H1 (cell line): ENCODE results near the gene VMO1. TPM values are rescaled to one million over a fixed set of nuclear protein-coding genes. Genes with fewer than 3 reads are reported as not detected.
A peak's percentile ranks its signal among the peaks of the same experiment; 100 is the strongest.

ENCODE experiments used
- CTCF ChIA-PET: fragments of 300-600 bp; sonication (Branson Sonifier 250); formaldehyde crosslinking; loops from one replicate; lab custom pipeline; 2021; ENCODE audit not compliant: partially characterized antibody; lab: Charles Lee
- POLR2A ChIA-PET: fragments of 300-600 bp; sonication (Branson Sonifier 250); formaldehyde crosslinking; loops from one replicate; lab custom pipeline; 2021; ENCODE audit warnings: inconsistent platforms; ENCODE audit not compliant: partially characterized antibody; lab: Charles Lee
- DNase-seq, 2 experiments: peaks; one replicate each; pipeline versions ENCODE4 v3.0.0 to v3.0.0-alpha.2; 2010 to 2022; ENCODE audit warnings: low spot score in 2 of 2, low read depth in 1 of 2, mixed read lengths in 1 of 2
- FAIRE-seq: peaks from 2 replicates; lab custom pipeline; 2011; peaks lifted over from hg19 to GRCh38; lab: Jason Lieb, UNC
- H2AFZ ChIP-seq: 2 replicates; pipeline ENCODE4 v1.8.1; 2012; ENCODE audit warnings: low read length, inconsistent platforms
- H2AK5ac ChIP-seq: 2 replicates; pipeline ENCODE4 v1.6.1; 2013; ENCODE audit warnings: low read depth, low read length
- H2BK120ac ChIP-seq: replicated peaks from 2 replicates; pipeline ENCODE3; 2013; ENCODE audit warnings: low read depth, low read length, inconsistent platforms
- H2BK12ac ChIP-seq: 2 replicates; pipeline ENCODE4 v1.6.1; 2013; ENCODE audit warnings: low read depth, low read length
- H2BK15ac ChIP-seq: 2 replicates; pipeline ENCODE4 v1.6.1; 2013; ENCODE audit warnings: low read length
- H2BK20ac ChIP-seq: 2 replicates; pipeline ENCODE4 v1.6.1; 2013; ENCODE audit warnings: low read length
- H2BK5ac ChIP-seq: 2 replicates; pipeline ENCODE4 v1.6.1; 2013; ENCODE audit warnings: low read depth, low read length
- H3K14ac ChIP-seq: 2 replicates; pipeline ENCODE4 v1.6.1; 2013; ENCODE audit warnings: inconsistent platforms; ENCODE audit not compliant: insufficient read length
- H3K18ac ChIP-seq: 2 replicates; pipeline ENCODE4 v1.6.1; 2013; ENCODE audit warnings: low read length; ENCODE audit errors: extremely low read depth
- H3K23ac ChIP-seq: 2 replicates; pipeline ENCODE4 v1.6.1; 2013; ENCODE audit warnings: inconsistent platforms; ENCODE audit not compliant: insufficient read length
- H3K23me2 ChIP-seq: 2 replicates; pipeline ENCODE4 v1.6.1; 2013; ENCODE audit warnings: low read depth, low read length
- H3K27ac ChIP-seq: 2 replicates; pipeline ENCODE4 v1.6.1; 2011; ENCODE audit warnings: low read depth, low read length, inconsistent platforms
- H3K27me3 ChIP-seq, 4 experiments: replicated peaks in 1 of 4; 1 replicate in 1 of 4; 2 replicates in 3 of 4; pipeline versions ENCODE4 v1.6.1 to v1.8.1; 2011 to 2013; ENCODE audit warnings: low read length in 3 of 4, mild to moderate bottlenecking in 3 of 4, inconsistent platforms in 2 of 4, mixed read lengths in 2 of 4, moderate library complexity in 1 of 4; ENCODE audit not compliant: control insufficient read depth in 3 of 4, insufficient read depth in 3 of 4; ENCODE audit errors: extremely low read depth in 1 of 4
- H3K36me3 ChIP-seq, 4 experiments: 2 replicates each; pipeline versions ENCODE4 v1.6.1 to v1.8.1; 2011 to 2013; ENCODE audit warnings: mild to moderate bottlenecking in 4 of 4, low read length in 3 of 4, moderate library complexity in 2 of 4, control low read depth in 1 of 4, inconsistent platforms in 1 of 4; ENCODE audit not compliant: insufficient read depth in 4 of 4, control insufficient read depth in 2 of 4
- H3K4ac ChIP-seq: replicated peaks from 2 replicates; pipeline ENCODE3; 2013; ENCODE audit warnings: low read length, low read depth, mixed read lengths, inconsistent platforms; ENCODE audit not compliant: insufficient read length
- H3K4me1 ChIP-seq, 4 experiments: replicated peaks in 1 of 4; 1 replicate in 1 of 4; 2 replicates in 3 of 4; pipeline versions ENCODE4 v1.6.1 to v1.8.1; 2011 to 2013; ENCODE audit warnings: low read length in 3 of 4, inconsistent platforms in 2 of 4, mixed read lengths in 1 of 4; ENCODE audit not compliant: insufficient read depth in 4 of 4, control insufficient read depth in 3 of 4
- H3K4me2 ChIP-seq, 2 experiments: 2 replicates each; pipeline versions ENCODE4 v1.6.1 to v1.8.1; 2011 to 2013; ENCODE audit warnings: low read depth in 2 of 2, low read length in 2 of 2, control low read depth in 1 of 2, inconsistent platforms in 1 of 2, mild to moderate bottlenecking in 1 of 2; ENCODE audit not compliant: insufficient read depth in 1 of 2
- H3K4me3 ChIP-seq, 4 experiments: fragments of 200-600, 300-600 bp in 1 of 4; sonication (generic), shearing (Covaris generic), sonication (Bioruptor Twin) in 1 of 4; 2 replicates each; pipeline versions ENCODE4 v1.5.1 to v1.8.1; 2011 to 2016; ENCODE audit warnings: low read length in 4 of 4, low read depth in 3 of 4, control low read depth in 2 of 4, inconsistent platforms in 2 of 4, mild to moderate bottlenecking in 2 of 4, mixed read lengths in 1 of 4, moderate library complexity in 1 of 4; ENCODE audit not compliant: insufficient read depth in 2 of 4; ENCODE audit errors: extremely low read depth in 1 of 4
- H3K56ac ChIP-seq: replicated peaks from 2 replicates; pipeline ENCODE3; 2013; ENCODE audit warnings: low read depth, mild to moderate bottlenecking, mixed read lengths, low read length, inconsistent platforms; ENCODE audit not compliant: insufficient read length
- H3K79me1 ChIP-seq: 2 replicates; pipeline ENCODE4 v1.6.1; 2013; ENCODE audit warnings: low read depth, low read length, control low read depth
- H3K79me2 ChIP-seq, 2 experiments: 2 replicates each; pipeline versions ENCODE4 v1.6.1 to v1.8.1; 2012 to 2013; ENCODE audit warnings: low read length in 2 of 2, mild to moderate bottlenecking in 2 of 2, inconsistent platforms in 1 of 2; ENCODE audit not compliant: insufficient read depth in 2 of 2, control insufficient read depth in 1 of 2
- H3K9ac ChIP-seq, 4 experiments: replicated peaks in 1 of 4; 1 replicate in 1 of 4; 2 replicates in 3 of 4; pipeline versions ENCODE4 v1.6.1 to v1.8.1; 2011 to 2013; ENCODE audit warnings: low read depth in 3 of 4, low read length in 3 of 4, control low read depth in 2 of 4, mild to moderate bottlenecking in 2 of 4, moderate library complexity in 2 of 4, inconsistent platforms in 1 of 4; ENCODE audit errors: extremely low read depth in 1 of 4
- H3K9me3 ChIP-seq, 2 experiments: 2 replicates each; pipeline versions ENCODE4 v1.6.1 to v1.8.1; 2012 to 2013; ENCODE audit warnings: mild to moderate bottlenecking in 2 of 2, moderate library complexity in 2 of 2, control low read depth in 1 of 2, inconsistent platforms in 1 of 2, low read depth in 1 of 2, low read length in 1 of 2, mixed read lengths in 1 of 2; ENCODE audit not compliant: insufficient read depth in 2 of 2
- H4K20me1 ChIP-seq, 2 experiments: replicated peaks in 1 of 2; 2 replicates each; pipeline versions ENCODE3 to v1.8.1; 2011 to 2013; ENCODE audit warnings: inconsistent platforms in 2 of 2, low read length in 2 of 2, mild to moderate bottlenecking in 1 of 2; ENCODE audit not compliant: insufficient read depth in 2 of 2, control insufficient read depth in 1 of 2
- H4K5ac ChIP-seq: 2 replicates; pipeline ENCODE4 v1.6.1; 2013; ENCODE audit warnings: low read length, low read depth, mixed read lengths, inconsistent platforms; ENCODE audit not compliant: insufficient read length
- H4K8ac ChIP-seq: 2 replicates; pipeline ENCODE4 v1.8.0; 2013; ENCODE audit warnings: mild to moderate bottlenecking, moderate library complexity, low read length, inconsistent platforms; ENCODE audit not compliant: insufficient read depth; ENCODE audit errors: extremely low read depth
- H4K91ac ChIP-seq: replicated peaks from 2 replicates; pipeline ENCODE3; 2013; ENCODE audit warnings: low read length, mixed read lengths, inconsistent platforms; ENCODE audit not compliant: insufficient read length
- EP300 ChIP-seq, 2 experiments: IDR thresholded peaks; 1 replicate in 1 of 2; 2 replicates in 1 of 2; pipeline ENCODE4 v1.6.1; 2011 to 2012; ENCODE audit warnings: low read depth in 2 of 2, low read length in 2 of 2, mild to moderate bottlenecking in 2 of 2, borderline replicate concordance in 1 of 2, inconsistent platforms in 1 of 2, moderate library complexity in 1 of 2
- FOSL1 ChIP-seq: IDR thresholded peaks from 2 replicates; pipeline ENCODE4 v1.6.1; 2011; ENCODE audit warnings: mild to moderate bottlenecking, low read depth, low read length, moderate library complexity; ENCODE audit not compliant: insufficient read depth
- GABPA ChIP-seq: IDR thresholded peaks from 2 replicates; pipeline ENCODE4 v1.6.1; 2011; ENCODE audit warnings: mild to moderate bottlenecking, low read length, moderate library complexity, borderline replicate concordance; ENCODE audit not compliant: insufficient read depth
- RNF2 ChIP-seq: fragments of 200-900, 300-1000 bp; sonication (generic); IDR thresholded peaks from 2 replicates; pipeline ENCODE4 v1.7.1; 2016; ENCODE audit warnings: borderline replicate concordance, low read depth, mild to moderate bottlenecking, antibody characterized with exemption, low read length; ENCODE audit not compliant: poor library complexity, severe bottlenecking; ENCODE audit errors: missing control alignments
- RXRA ChIP-seq: IDR thresholded peaks from 2 replicates; pipeline ENCODE4 v1.6.1; 2011; ENCODE audit warnings: low read depth, mild to moderate bottlenecking, low read length, moderate library complexity; ENCODE audit not compliant: insufficient read depth
- SUZ12 ChIP-seq: fragments of 200-600 bp; sonication (generic); IDR thresholded peaks from 2 replicates; pipeline ENCODE4 v1.6.1; 2012; ENCODE audit warnings: mild to moderate bottlenecking, inconsistent platforms, low read length, moderate library complexity, mixed read lengths
- USF2 ChIP-seq: IDR thresholded peaks from 2 replicates; pipeline ENCODE4 v1.6.1; 2011; ENCODE audit warnings: low read length, improper control_type of control experiment
- WGBS, 2 experiments: shearing (Covaris generic) in 1 of 2; methylation state at CpG; one replicate each; pipeline versions ENCODE4 v1.1.6 to v1.1.7; 2013 to 2015; ENCODE audit warnings: low lambda C conversion rate in 2 of 2, mixed read lengths in 2 of 2, inconsistent platforms in 1 of 2, low coverage in 1 of 2, missing lambda C conversion rate in 1 of 2; ENCODE audit not compliant: insufficient replicate concordance in 2 of 2, insufficient coverage in 1 of 2, insufficient read length in 1 of 2; ENCODE audit errors: extremely low coverage in 1 of 2, missing lambda C conversion rate in 1 of 2; 5-methylcytosine and 5-hydroxymethylcytosine counted together
- polyA plus RNA-seq, 7 experiments: library from polyadenylated mRNA; depleted of rRNA in 3 of 7; stranded (reverse) in 5 of 7; unstranded in 2 of 7; fragments of >200 nt in 5 of 7; fragments of 200-250 nt in 2 of 7; gene quantifications; 1 replicate in 5 of 7; 2 replicates in 1 of 7; 4 replicates in 1 of 7; pipeline versions ENCODE4 v1.2.1 to v1.2.3, GENCODE V29; 2011 to 2013; ENCODE audit warnings: missing spikeins in 2 of 7, mixed read lengths in 2 of 7
- total RNA-seq: library from RNA; stranded (reverse); fragmentation: NEBNext Ultra II Directional; extraction: Animal tissue kit (Norgen Biotek cat#: 25700); gene quantifications from 2 replicates; pipeline ENCODE4 v1.2.1, GENCODE V29; 2021
- TF ChIP-seq, protein P1 (sequence below): IDR thresholded peaks from 2 replicates; pipeline ENCODE4 v1.6.1; 2012; ENCODE audit warnings: inconsistent platforms

VMO1 gene
- total and polyA plus RNA-seq, 2 of the 8 experiments (the other 6 are each of a cell fraction or from before 2014, with no cell fraction given), result 0.30 TPM; not detected in 1

GRCh38 chr17:4833178-4833940 lies 47.2 kb upstream of the VMO1 start, which contains the start of gene MINK1:
TSS of gene MINK1 (plus strand) at chr17:4833340. CDS start at chr17:4833584, 244 bp downstream.
- ChIA-PET CTCF (interaction anchor here (0.9 to 1.9 kb wide), 7 partner anchors 8 to 49 kb away, joined by 3 to 5 read pairs (median 3); no protein-coding TSS in a partner anchor), POLR2A (interaction anchor here (0.8 to 1.4 kb wide), 7 partner anchors 11 to 124 kb away, joined by 3 to 4 read pairs (median 3); partner anchors contain the start of genes PFN1 and PLD2)
- H3K4ac ChIP-seq, result peak within 1 kb of the TSS; percentile 69
- no peak within 1 kb of the TSS for H2BK20ac ChIP-seq
- H3K4me1 ChIP-seq, result peaks cover 0 to 7% (median 6%) of the 10 kb centered on the region in 4 experiments; a peak in 5 of 7 replicates
- H3K18ac ChIP-seq, result peak within 1 kb of the TSS; percentile 71
- no peak within 1 kb of the TSS for H3K27ac ChIP-seq
- peak within 1 kb of the TSS; percentile 61 for H2BK5ac ChIP-seq
- DNase-seq (peak; percentile 64 to 84), FAIRE-seq (no peak)
- H2BK15ac ChIP-seq, result no peak within 1 kb of the TSS
- H3K36me3 ChIP-seq, result peaks cover 0 to 7% (median under 1%) of the 10 kb centered on the region in 4 experiments; a peak in 1 of 8 replicates
- peak within 1 kb of the TSS in 3 of 4 experiments; percentile 45 to 64 (median 56); a peak in 6 of 7 replicates for H3K9ac ChIP-seq
- peaks cover 6% of the 10 kb centered on the region for H3K23me2 ChIP-seq
- H3K79me1 ChIP-seq, result peaks cover 4% of the 10 kb centered on the region
- H4K20me1 ChIP-seq, result peaks cover 0 to 4% of the 10 kb centered on the region in 2 experiments
- no peak within 1 kb of the TSS for H3K14ac ChIP-seq
- peak within 1 kb of the TSS; percentile 83 for H4K5ac ChIP-seq
- no peak within 1 kb of the TSS; the same call in 1 of the 2 replicates for H2AFZ ChIP-seq
- H3K27me3 ChIP-seq, result no peaks in the 10 kb centered on the region
- no peak within 1 kb of the TSS for H3K23ac ChIP-seq
- H2BK12ac ChIP-seq, result peak within 1 kb of the TSS; percentile 78; the same call in 1 of the 2 replicates
- H4K91ac ChIP-seq, result peak within 1 kb of the TSS; percentile 75
- H3K79me2 ChIP-seq, result peaks cover 0 to 45% of the 10 kb centered on the region in 2 experiments; a peak in 3 of 4 replicates
- no peak within 1 kb of the TSS for H2BK120ac ChIP-seq
- H2AK5ac ChIP-seq, result no peak within 1 kb of the TSS
- H3K4me2 ChIP-seq, result peak within 1 kb of the TSS; percentile 89 to 99
- H4K8ac ChIP-seq, result peak within 1 kb of the TSS; percentile 91
- WGBS, 2 experiments, result 1% methylated on average over 34 of the region's 91 CpGs; no CpG with 5 or more reads in 1 of the 2 experiments
- peak within 1 kb of the TSS; percentile 82 for H3K56ac ChIP-seq
- H3K9me3 ChIP-seq, result no peaks in the 10 kb centered on the region
- peak within 1 kb of the TSS; percentile 64 to 85 (median 72) for H3K4me3 ChIP-seq
- TF ChIP-seq RNF2 (no peak), EP300 (IDR thresholded peaks at IDR 0.05; ENCODE audit: borderline replicate concordance in 1 of 2, low read depth in 2 of 2, low read length in 2 of 2) (no peak), SUZ12 (peak; percentile 53; the same call in 1 of the 2 replicates), USF2 (no peak), GABPA (no peak), RXRA (no peak), FOSL1 (no peak)
- TF ChIP-seq, protein P1, sequence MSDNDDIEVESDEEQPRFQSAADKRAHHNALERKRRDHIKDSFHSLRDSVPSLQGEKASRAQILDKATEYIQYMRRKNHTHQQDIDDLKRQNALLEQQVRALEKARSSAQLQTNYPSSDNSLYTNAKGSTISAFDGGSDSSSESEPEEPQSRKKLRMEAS, result peak; percentile 45
